ENCODE measurements around the gene C12orf50.
"Not testable (repeated sequence)": the region's sequence is repeated elsewhere in the genome, so short reads cannot be mapped to it uniquely, and the experiment has no call there.

The C12orf50 gene

GRCh38 chr12:88029093-88029665 is at the start of gene C12orf50:
Gene C12orf50, minus strand, starts transcription at chr12:88029401. Its CDS starts 2,439 bp downstream, at chr12:88026962.
- no peak for DNase-seq

- DNase-seq: no peak
Measured at GRCh38 chr12:88067301-88067700, 38.1 kb upstream of the C12orf50 start.

- DNase-seq: no peak
Measured at GRCh38 chr12:88063375-88063774, 34.2 kb upstream of the C12orf50 start.

GRCh38 chr12:88062474-88062873 is 33.3 kb upstream of the C12orf50 start:
- no peak for DNase-seq

GRCh38 chr12:88058719-88059077 is 29.5 kb upstream of the C12orf50 start:
- DNase-seq: no peak

- DNase-seq: no peak
Measured at GRCh38 chr12:88057994-88058718, 29.0 kb upstream of the C12orf50 start.

GRCh38 chr12:88056571-88056970 is 27.4 kb upstream of the C12orf50 start:
- no peak for DNase-seq

GRCh38 chr12:88052686-88053085 is 23.5 kb upstream of the C12orf50 start:
- peak; percentile 12 for DNase-seq

- no peak for DNase-seq
Measured at GRCh38 chr12:88044035-88044434, 14.8 kb upstream of the C12orf50 start.

- DNase-seq: no peak
Measured at GRCh38 chr12:88037770-88038169, 8.6 kb upstream of the C12orf50 start.

GRCh38 chr12:88036353-88036965 is 7.3 kb upstream of the C12orf50 start:
- DNase-seq: no peak

- no peak for DNase-seq
Measured at GRCh38 chr12:88035907-88036289, 6.7 kb upstream of the C12orf50 start.

GRCh38 chr12:88035271-88035906 is 6.2 kb upstream of the C12orf50 start:
- peak; percentile 87 for DNase-seq

- not testable (repeated sequence) for DNase-seq
Measured at GRCh38 chr12:88031161-88031560, 2.0 kb upstream of the C12orf50 start.

GRCh38 chr12:88026196-88026595 is 3.0 kb downstream of the C12orf50 start:
- no peak for DNase-seq

- DNase-seq: no peak
Measured at GRCh38 chr12:88017964-88018363, 11.2 kb downstream of the C12orf50 start.

- DNase-seq: no peak
Measured at GRCh38 chr12:88015825-88016224, 13.4 kb downstream of the C12orf50 start.

- DNase-seq: no peak
Measured at GRCh38 chr12:88011755-88012154, 17.4 kb downstream of the C12orf50 start.

GRCh38 chr12:88006351-88006750 is 22.9 kb downstream of the C12orf50 start:
- DNase-seq: no peak

GRCh38 chr12:88001327-88001726 is 27.9 kb downstream of the C12orf50 start:
- no peak for DNase-seq

GRCh38 chr12:87995581-87996178 is 33.5 kb downstream of the C12orf50 start:
- peak; percentile 30 for DNase-seq

- no peak for DNase-seq
Measured at GRCh38 chr12:87991483-87991882, 37.7 kb downstream of the C12orf50 start.

GRCh38 chr12:87988534-87988933 is 40.7 kb downstream of the C12orf50 start:
- DNase-seq: no peak
